K562 (cell line): ENCODE data around the gene GBF1. TPM values are rescaled to one million over a fixed set of nuclear protein-coding genes. Genes with fewer than 3 reads are reported as not detected.

Experiments used
- ATAC-seq: fragments of 200-7000 bp; cut with Tn5 transposase; 3 replicates; pipeline ENCODE4 v1.9.1; 2020; ENCODE audit warnings: moderate library complexity
- BruUV-seq: library from RNA; stranded (reverse); fragments of 400-500 nt; replicated peaks from 2 replicates; lab custom pipeline; 2021; lab: Mats Ljungman, UMichigan
- CTCF ChIA-PET: fragments of 300-600 bp; formaldehyde crosslinking; extraction: SDS; loops from one replicate; lab custom pipeline; 2021; ENCODE audit warnings: low intra/inter-chr PET ratio; lab: Yijun Ruan, JAX
- POLR2A ChIA-PET: fragments of 300-600, 350-650 bp; sonication (Branson Sonifier 250); formaldehyde crosslinking; extraction: SDS; loops from one replicate; lab custom pipeline; 2021; ENCODE audit warnings: antibody characterized with exemption, inconsistent platforms; lab: Yijun Ruan, JAX
- DNase-seq, 4 experiments: peaks; one replicate each; pipeline versions ENCODE4 v3.0.0 to v3.0.0-alpha.2; 2011 to 2018; ENCODE audit warnings: low spot score in 3 of 4, mixed read lengths in 3 of 4; ENCODE audit errors: extremely low read depth in 1 of 4
- FAIRE-seq: peaks from 2 replicates; lab custom pipeline; 2011; peaks lifted over from hg19 to GRCh38; lab: Jason Lieb, UNC
- H2AFZ ChIP-seq: 2 replicates; pipeline ENCODE4 v1.6.0; 2011; ENCODE audit warnings: low read depth, low read length, control low read depth, inconsistent platforms
- H3K27ac ChIP-seq: fragments of 200-600 bp; 3 replicates; pipeline ENCODE4 v1.8.0; 2011; ENCODE audit warnings: low read depth, mild to moderate bottlenecking, control low read depth, inconsistent platforms, low read length, moderate library complexity, mixed read lengths; ENCODE audit errors: extremely low read depth
- H3K27me3 ChIP-seq, 2 experiments: fragments of 300-600 bp in 1 of 2; 2 replicates in 1 of 2; 3 replicates in 1 of 2; pipeline versions ENCODE4 v1.6.0 to v1.8.0; 2011; ENCODE audit warnings: inconsistent platforms in 2 of 2, low read length in 2 of 2, mild to moderate bottlenecking in 1 of 2, mixed read lengths in 1 of 2, moderate library complexity in 1 of 2; ENCODE audit not compliant: control insufficient read depth in 2 of 2, insufficient read depth in 2 of 2
- H3K36me3 ChIP-seq: fragments of 300-600 bp; 3 replicates; pipeline ENCODE4 v1.8.0; 2011; ENCODE audit warnings: mild to moderate bottlenecking, low read length, inconsistent platforms; ENCODE audit not compliant: control insufficient read depth, insufficient read depth
- H3K4me1 ChIP-seq, 2 experiments: fragments of 200-600 bp in 1 of 2; replicated peaks in 1 of 2; 2 replicates in 1 of 2; 3 replicates in 1 of 2; pipeline versions ENCODE4 v1.5.1 to v1.8.0; 2011; ENCODE audit warnings: inconsistent platforms in 2 of 2, low read length in 2 of 2, mild to moderate bottlenecking in 1 of 2, mixed read lengths in 1 of 2, moderate library complexity in 1 of 2; ENCODE audit not compliant: control insufficient read depth in 2 of 2, insufficient read depth in 2 of 2
- H3K4me2 ChIP-seq: 2 replicates; pipeline ENCODE4 v1.6.1; 2011; ENCODE audit warnings: low read length, control low read depth, inconsistent platforms, mixed read lengths; ENCODE audit not compliant: insufficient read depth
- H3K4me3 ChIP-seq: fragments of 200-600 bp; sonication (generic), shearing (Covaris generic); 2 replicates; pipeline ENCODE4 v1.5.1; 2016; ENCODE audit warnings: control low read depth, inconsistent platforms
- H3K79me2 ChIP-seq: fragments of 200-600 bp; 3 replicates; pipeline ENCODE4 v1.8.0; 2011; ENCODE audit warnings: low read length, inconsistent platforms; ENCODE audit not compliant: control insufficient read depth, insufficient read depth
- H3K9ac ChIP-seq, 2 experiments: 2 replicates each; pipeline versions ENCODE4 v1.6.0 to v1.6.1; 2011; ENCODE audit warnings: low read depth in 2 of 2, low read length in 2 of 2, control low read depth in 1 of 2, inconsistent platforms in 1 of 2, mild to moderate bottlenecking in 1 of 2, mixed read lengths in 1 of 2; ENCODE audit not compliant: insufficient read depth in 1 of 2
- H3K9me1 ChIP-seq: one replicate; pipeline ENCODE4 v1.6.0; 2011; ENCODE audit warnings: inconsistent platforms, mild to moderate bottlenecking, low read length, moderate library complexity; ENCODE audit not compliant: control insufficient read depth, insufficient read depth
- H3K9me3 ChIP-seq: replicated peaks from 2 replicates; pipeline ENCODE4 v1.5.1; 2011; ENCODE audit warnings: low read depth, low read length, inconsistent platforms; ENCODE audit not compliant: control insufficient read depth, insufficient read depth
- H4K20me1 ChIP-seq: replicated peaks from 2 replicates; pipeline ENCODE4 v1.6.1; 2011; ENCODE audit warnings: low read length, inconsistent platforms, mixed read lengths; ENCODE audit not compliant: control insufficient read depth, insufficient read depth
- PBX2 ChIP-seq, 2 experiments: IDR thresholded peaks in 1 of 2; conservative IDR thresholded peaks in 1 of 2; 2 replicates each; pipeline ENCODE4 v1.6.1; 2016; ENCODE audit warnings: low read depth in 2 of 2, mild to moderate bottlenecking in 1 of 2, missing compliant biosample characterization in 1 of 2, missing genetic modification characterization in 1 of 2, moderate library complexity in 1 of 2
- WGBS: fragments of 100-300 bp; shearing (Covaris generic); methylation state at CpG from one replicate; pipeline ENCODE4 v1.1.6; 2016; ENCODE audit warnings: low coverage, mixed read lengths; ENCODE audit not compliant: insufficient coverage; ENCODE audit errors: missing lambda C conversion rate; 5-methylcytosine and 5-hydroxymethylcytosine counted together
- in situ Hi-C: fragments of 300-500 bp; cut with MboI; formaldehyde crosslinking; loops from 4 replicates; pipeline ENCODE4 v1.15.0; 2018; ENCODE audit warnings: inconsistent platforms, mixed read lengths
- intact Hi-C: fragments of 100-400 bp; cut with micrococcal nuclease; formaldehyde crosslinking; loops from 2 replicates; pipeline ENCODE4 v1.14.2; 2022
- polyA plus RNA-seq, 8 experiments: library from polyadenylated mRNA; depleted of rRNA in 4 of 8; stranded (reverse) in 5 of 8; unstranded in 3 of 8; fragments of >200 nt; fragmentation: Nextera tagmentation in 2 of 8; fragmentation: Illumina TruSeq in 1 of 8; extraction: Ambion mirVana in 2 of 8; extraction: Trizol in 1 of 8; gene quantifications; 2 replicates each; pipeline versions ENCODE4 v1.2.1 to v1.2.3, GENCODE V29; 2011 to 2014; ENCODE audit warnings: inconsistent platforms in 1 of 8, missing spikeins in 1 of 8
- total RNA-seq, 7 experiments: library from RNA; depleted of rRNA in 6 of 7; stranded (reverse); fragments of >200 nt in 6 of 7; fragmentation: Illumina TruSeq in 2 of 7; extraction: Trizol in 2 of 7; gene quantifications; 2 replicates each; pipeline versions ENCODE4 v1.2.1 to v1.2.3, GENCODE V29; 2011 to 2021; ENCODE audit warnings: low replicate concordance in 1 of 7
- TF ChIP-seq, protein P1 (sequence below): fragments of 250-450 bp; sonication (Bioruptor Pico); IDR thresholded peaks from 2 replicates; pipeline ENCODE4 v1.8.0; 2021; ENCODE audit warnings: moderate library complexity, mild to moderate bottlenecking, inconsistent platforms

The GBF1 gene
- total and polyA plus RNA-seq, 9 of the 15 experiments (the other 6 are each of a cell fraction or from before 2014, with no cell fraction given), result 0.69 to 28.0 (median 10.3) TPM

GRCh38 chr10:102313221-102313896 lies 68.0 kb downstream of the GBF1 start:
- POLR2A ChIA-PET, result interaction anchor here (1.0 to 1.6 kb wide), 2 partner anchors 7 to 33 kb away, joined by 3 read pairs; no protein-coding TSS in a partner anchor
- no peaks in the 10 kb centered on the region; a peak in 2 of 5 replicates for H3K4me1 ChIP-seq
- no peak for FAIRE-seq

More at GRCh38 chr10:102313221-102313896, 68.0 kb downstream of the GBF1 start:
- H3K9me3 ChIP-seq, result no peaks in the 10 kb centered on the region
- CTCF ChIA-PET, result no interaction called here
- intact Hi-C loops, result no loop called here
- WGBS, result 64% methylated on average over 8 of the region's 8 CpGs
- H2AFZ ChIP-seq, result no peak overlapping the region
- ATAC-seq (no peak), DNase-seq (no peak)
- no peak overlapping the region for H3K27ac ChIP-seq
- H3K27me3 ChIP-seq, result no peaks in the 10 kb centered on the region
- 0 out of 3 replicates have a peak, but pooled peaks cover 4% of the 10 kb centered on the region for H3K36me3 ChIP-seq
- no peak overlapping the region for H3K4me2 ChIP-seq
- no peak overlapping the region for H3K4me3 ChIP-seq
- H3K79me2 ChIP-seq, result peaks cover 40% of the 10 kb centered on the region
- TF ChIP-seq, protein P1, sequence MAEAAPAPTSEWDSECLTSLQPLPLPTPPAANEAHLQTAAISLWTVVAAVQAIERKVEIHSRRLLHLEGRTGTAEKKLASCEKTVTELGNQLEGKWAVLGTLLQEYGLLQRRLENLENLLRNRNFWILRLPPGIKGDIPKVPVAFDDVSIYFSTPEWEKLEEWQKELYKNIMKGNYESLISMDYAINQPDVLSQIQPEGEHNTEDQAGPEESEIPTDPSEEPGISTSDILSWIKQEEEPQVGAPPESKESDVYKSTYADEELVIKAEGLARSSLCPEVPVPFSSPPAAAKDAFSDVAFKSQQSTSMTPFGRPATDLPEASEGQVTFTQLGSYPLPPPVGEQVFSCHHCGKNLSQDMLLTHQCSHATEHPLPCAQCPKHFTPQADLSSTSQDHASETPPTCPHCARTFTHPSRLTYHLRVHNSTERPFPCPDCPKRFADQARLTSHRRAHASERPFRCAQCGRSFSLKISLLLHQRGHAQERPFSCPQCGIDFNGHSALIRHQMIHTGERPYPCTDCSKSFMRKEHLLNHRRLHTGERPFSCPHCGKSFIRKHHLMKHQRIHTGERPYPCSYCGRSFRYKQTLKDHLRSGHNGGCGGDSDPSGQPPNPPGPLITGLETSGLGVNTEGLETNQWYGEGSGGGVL, result no peak
- TF ChIP-seq PBX2 (CRISPR knock-in tag; IDR thresholded peaks at IDR 0.05; ENCODE audit: low read depth) (no peak), PBX2 (tag; conservative IDR thresholded peaks at IDR 0.05; ENCODE audit: low read depth) (peak; percentile 25; the same call in 1 of the 2 replicates)
- BruUV-seq, result no TSS peak
- no peaks in the 10 kb centered on the region for H3K9me1 ChIP-seq
- no peak overlapping the region for H3K9ac ChIP-seq
- in situ Hi-C loops, result no loop called here
- peaks cover 34% of the 10 kb centered on the region for H4K20me1 ChIP-seq
